ENCODE measurements around the gene PLXNA4. TPM values are rescaled to one million over a fixed set of nuclear protein-coding genes. Genes with fewer than 3 reads are reported as not detected.

Gene PLXNA4
- total RNA-seq, 1 donor from 2014 or later, result 5.7 TPM

GRCh38 chr7:132435016-132435990, 141.0 kb downstream of the PLXNA4 start:
- peak; percentile 33 for DNase-seq

DNA sequence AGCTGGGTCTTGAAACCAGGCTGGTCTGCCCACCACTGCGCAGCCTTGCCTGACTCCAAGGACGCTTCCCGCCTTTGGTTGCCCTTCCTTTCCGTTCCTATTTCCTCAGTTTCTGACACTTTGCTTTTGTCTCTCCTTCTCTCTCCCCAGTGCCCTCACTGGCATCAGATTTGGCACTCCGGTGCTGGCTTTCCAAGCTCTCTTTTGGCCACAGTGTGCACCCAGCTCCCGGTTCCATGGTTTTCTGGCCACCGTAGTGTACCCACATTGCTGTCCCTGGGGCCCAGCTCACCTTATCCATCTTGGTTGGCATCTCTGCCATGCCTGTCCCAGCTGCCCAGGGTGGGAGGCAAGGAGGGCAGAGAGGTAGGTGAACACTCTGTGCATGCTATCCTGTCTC, 142.2 kb downstream of the PLXNA4 start:
- no peak for DNase-seq

GRCh38 chr7:132433301-132433700, 143.0 kb downstream of the PLXNA4 start:
- no peak for DNase-seq

GRCh38 chr7:132430861-132431822, 145.1 kb downstream of the PLXNA4 start:
- DNase-seq, result no peak

DNA sequence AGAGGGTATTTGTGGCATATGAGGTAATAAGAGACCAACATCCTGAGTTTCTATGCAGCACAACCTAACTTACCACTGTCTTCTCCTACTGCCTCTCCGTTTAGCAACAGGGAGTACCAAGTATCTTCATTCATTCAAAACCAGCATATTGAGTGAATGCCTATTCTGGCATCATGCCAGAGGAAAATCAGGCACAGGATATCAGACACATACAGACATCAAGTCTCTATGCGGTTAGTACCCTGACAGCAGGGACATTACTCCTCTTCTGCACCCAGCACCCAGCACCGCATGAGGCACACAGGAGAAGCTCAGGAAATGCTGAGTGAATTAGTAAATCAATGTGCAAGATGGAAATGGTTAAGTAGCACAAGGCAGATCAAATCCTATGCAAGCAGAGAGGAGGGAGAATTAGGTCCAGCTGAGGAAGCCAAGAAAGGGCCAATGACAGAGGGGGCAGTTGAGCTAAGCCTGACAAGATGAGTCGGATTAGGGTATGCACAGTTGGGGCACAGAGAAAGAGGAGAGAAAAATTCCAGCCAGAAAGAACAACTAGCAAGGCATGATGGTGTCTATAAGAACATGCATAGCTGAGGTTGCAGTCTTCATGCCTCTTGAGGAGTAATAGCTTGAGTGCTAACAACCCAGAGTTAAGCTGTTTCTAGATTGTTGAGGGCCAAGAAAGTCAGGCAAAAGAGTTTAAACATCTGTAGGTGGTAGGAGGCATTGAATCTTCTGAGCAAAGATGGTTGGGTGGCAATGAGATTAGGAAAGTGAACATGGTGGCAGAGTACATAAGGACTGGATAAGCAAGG, 146.0 kb downstream of the PLXNA4 start:
- DNase-seq, result no peak

- DNase-seq, result no peak
Measured at GRCh38 chr7:132429181-132429580, 147.1 kb downstream of the PLXNA4 start.

DNA sequence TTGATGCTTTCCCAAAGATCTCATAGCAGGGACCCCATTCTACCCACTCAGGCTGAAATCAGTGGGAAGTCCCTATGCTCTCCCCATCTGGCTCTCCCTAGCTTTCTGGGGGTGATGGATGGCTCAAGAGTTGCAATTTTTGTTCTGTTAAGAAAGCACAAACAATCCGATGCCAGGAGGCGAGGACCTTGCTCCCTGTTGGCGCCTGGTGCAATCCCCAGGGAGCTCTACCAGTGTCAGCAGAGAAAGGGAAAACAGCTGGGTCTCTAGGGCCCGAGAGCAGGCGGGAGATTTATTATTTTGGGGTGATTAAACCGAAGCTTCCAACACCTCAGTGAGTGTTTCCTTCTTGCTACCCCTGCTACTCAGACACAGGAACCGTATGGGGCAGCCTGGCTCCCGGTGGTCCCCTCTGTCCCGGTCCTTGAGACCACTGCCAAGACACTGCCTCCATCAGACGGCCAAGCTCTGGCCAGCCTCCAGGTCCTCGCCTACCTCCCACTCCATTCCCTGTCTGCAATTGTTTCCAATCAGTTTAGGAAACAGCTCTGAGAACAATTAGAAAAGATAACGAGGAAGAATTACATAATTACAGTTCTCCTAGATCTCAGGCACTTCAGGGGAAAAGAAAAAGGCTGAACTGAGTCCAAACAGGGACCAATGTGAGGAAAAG, 147.9 kb downstream of the PLXNA4 start:
- no peak for DNase-seq

DNA sequence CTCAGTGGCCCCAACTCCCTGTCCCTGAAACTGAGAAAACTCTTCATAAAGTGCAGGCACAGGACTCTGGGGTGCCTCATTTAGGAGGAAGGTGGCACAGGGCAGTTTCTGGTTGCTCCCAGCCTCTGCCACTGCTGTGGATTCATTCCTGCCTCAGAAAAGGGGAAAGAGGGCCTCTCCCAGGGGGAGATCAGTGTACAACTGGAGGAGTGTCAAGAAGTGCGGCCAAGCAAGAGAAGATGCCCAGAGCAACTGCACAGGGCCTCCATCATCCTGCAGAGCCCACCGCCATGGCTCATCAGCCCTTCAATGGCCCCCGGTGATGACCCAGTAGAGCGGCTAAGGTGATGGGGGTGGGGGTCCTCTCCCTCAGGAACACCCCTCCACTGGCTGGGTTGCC, 150.3 kb downstream of the PLXNA4 start:
- no peak for DNase-seq

GRCh38 chr7:132424821-132425724, 151.2 kb downstream of the PLXNA4 start:
- DNase-seq, result no peak

DNA sequence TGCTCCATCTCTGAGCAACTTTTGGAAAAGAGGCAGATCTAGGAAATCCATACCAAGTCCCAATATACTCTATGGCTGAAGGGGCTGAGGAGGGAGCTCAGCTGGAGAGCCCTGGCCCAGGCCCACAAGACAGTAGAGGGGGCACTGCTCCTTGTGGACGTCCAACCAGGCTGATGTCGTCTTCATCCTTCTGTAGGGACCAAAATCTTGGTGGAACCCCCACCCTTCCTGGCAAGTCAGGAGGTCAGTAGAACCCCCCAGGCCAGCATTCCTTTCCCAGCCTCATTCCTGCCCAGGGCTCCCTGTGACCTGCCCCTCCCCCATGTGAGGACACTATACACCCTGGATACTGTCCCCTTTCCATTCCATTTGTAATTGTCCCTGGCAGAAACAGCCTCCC, 152.0 kb downstream of the PLXNA4 start:
- DNase-seq, result no peak

DNA sequence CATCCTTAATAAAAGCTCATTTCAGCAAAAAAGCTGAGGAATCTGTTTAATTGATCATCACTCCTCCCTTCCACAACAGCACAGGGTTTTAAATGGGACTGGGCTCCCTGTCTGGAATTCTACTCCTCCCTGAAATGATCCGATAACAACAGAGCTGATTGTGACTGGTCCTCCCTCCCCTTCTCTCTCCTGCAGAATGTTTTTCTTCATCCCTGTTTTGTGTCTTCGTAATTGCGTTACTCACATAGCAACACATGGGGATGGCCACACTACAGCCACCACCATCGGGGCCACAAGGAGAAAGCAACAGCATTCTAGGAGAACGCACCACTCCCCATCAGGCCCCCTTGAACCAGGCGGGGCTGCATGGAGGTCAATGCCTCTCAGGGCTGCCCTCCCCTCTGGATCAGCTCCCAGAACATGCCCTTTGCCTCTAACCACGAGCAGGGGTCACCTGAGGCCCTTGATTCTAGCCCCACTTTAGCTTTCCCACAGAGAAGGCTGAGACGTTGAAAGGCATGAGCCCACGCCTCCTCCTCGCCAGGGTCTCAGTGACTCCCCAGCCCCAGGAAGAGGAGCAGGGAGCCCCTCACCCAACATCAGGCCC, 152.6 kb downstream of the PLXNA4 start:
- no peak for DNase-seq

GRCh38 chr7:132422502-132423111, 153.7 kb downstream of the PLXNA4 start:
- no peak for DNase-seq

- DNase-seq, result no peak
Measured at GRCh38 chr7:132420527-132420926, 155.7 kb downstream of the PLXNA4 start.

GRCh38 chr7:132419542-132419941, 156.7 kb downstream of the PLXNA4 start:
- peak; percentile 48 for DNase-seq

DNA sequence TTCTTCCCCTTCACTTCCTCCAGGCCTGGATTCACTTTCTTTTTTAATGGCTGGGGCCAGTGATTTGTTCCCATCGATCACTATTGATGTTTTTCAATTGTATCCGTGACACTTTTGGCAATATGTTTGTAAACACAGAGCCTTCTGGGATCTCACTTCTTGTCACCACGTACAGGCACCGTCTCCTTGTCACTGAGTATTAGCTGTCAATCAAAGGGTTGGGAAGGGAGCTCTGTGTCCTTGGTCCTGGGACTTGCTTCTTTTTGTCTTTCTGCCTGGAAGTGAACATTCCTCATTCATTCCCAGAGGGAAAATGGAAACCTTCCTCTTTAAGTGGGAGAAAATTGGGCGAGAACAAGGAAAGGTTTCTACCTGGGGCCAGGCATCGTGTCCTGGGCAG, 157.4 kb downstream of the PLXNA4 start:
- no peak for DNase-seq

GRCh38 chr7:132417103-132417906, 159.0 kb downstream of the PLXNA4 start:
- DNase-seq, result no peak

- no peak for DNase-seq
Measured at GRCh38 chr7:132416395-132416794, 159.9 kb downstream of the PLXNA4 start.

- DNase-seq, result no peak
Measured at GRCh38 chr7:132415259-132415658, 161.0 kb downstream of the PLXNA4 start.

All from tongue (tissue), 2 donors.